Activated naive CD4-positive, alpha-beta T cell treated with anti-CD3 and anti-CD28 coated beads, Interleukin-2, amount 50 U/mL, for 24 hours (primary cell): Measurements from ENCODE around the gene ADGRD1.

Source experiments
- H3K27ac Mint-ChIP-seq: one replicate; pipeline ENCODE4 v1.8.0; 2021; ENCODE audit warnings: mild to moderate bottlenecking, mixed read lengths
- H3K27me3 Mint-ChIP-seq: one replicate; pipeline ENCODE4 v1.8.0; 2021; ENCODE audit warnings: mixed read lengths
- H3K36me3 Mint-ChIP-seq: one replicate; pipeline ENCODE4 v1.8.0; 2021; ENCODE audit warnings: mixed read lengths
- H3K4me1 Mint-ChIP-seq: one replicate; pipeline ENCODE4 v1.8.0; 2021; ENCODE audit warnings: mixed read lengths
- H3K4me3 Mint-ChIP-seq: one replicate; pipeline ENCODE4 v1.8.0; 2021; ENCODE audit warnings: mild to moderate bottlenecking, mixed read lengths
- H3K9me3 Mint-ChIP-seq: one replicate; pipeline ENCODE4 v1.8.0; 2021; ENCODE audit warnings: mixed read lengths

ADGRD1 gene

DNA sequence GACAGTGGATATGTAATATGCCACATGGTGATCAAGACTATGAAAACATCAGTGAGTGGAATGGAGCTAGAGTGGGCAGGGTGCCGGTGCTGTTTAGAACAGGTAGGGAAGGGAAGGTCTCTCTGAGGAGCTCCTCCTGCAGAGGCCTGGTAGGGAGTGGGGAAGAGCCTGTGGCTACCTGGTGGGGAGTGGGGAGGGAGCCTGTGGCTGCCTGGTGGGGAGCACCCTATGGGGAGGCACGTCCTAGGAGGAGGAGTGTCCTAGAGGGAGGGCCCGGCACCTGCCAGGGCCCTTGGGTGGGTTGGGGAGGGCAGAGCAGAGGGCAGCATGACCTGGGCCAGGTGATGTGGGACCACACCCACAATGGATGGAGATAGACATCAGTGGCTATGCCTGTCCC lies 122.6 kb downstream of the ADGRD1 start:
- Mint-ChIP-seq H3K27ac (no peak overlapping the region), H3K27me3 (peaks cover 2% of the 10 kb centered on the region), H3K4me3 (no peak overlapping the region), H3K36me3 (no peaks in the 10 kb centered on the region), H3K9me3 (no peaks in the 10 kb centered on the region), H3K4me1 (no peaks in the 10 kb centered on the region)

DNA sequence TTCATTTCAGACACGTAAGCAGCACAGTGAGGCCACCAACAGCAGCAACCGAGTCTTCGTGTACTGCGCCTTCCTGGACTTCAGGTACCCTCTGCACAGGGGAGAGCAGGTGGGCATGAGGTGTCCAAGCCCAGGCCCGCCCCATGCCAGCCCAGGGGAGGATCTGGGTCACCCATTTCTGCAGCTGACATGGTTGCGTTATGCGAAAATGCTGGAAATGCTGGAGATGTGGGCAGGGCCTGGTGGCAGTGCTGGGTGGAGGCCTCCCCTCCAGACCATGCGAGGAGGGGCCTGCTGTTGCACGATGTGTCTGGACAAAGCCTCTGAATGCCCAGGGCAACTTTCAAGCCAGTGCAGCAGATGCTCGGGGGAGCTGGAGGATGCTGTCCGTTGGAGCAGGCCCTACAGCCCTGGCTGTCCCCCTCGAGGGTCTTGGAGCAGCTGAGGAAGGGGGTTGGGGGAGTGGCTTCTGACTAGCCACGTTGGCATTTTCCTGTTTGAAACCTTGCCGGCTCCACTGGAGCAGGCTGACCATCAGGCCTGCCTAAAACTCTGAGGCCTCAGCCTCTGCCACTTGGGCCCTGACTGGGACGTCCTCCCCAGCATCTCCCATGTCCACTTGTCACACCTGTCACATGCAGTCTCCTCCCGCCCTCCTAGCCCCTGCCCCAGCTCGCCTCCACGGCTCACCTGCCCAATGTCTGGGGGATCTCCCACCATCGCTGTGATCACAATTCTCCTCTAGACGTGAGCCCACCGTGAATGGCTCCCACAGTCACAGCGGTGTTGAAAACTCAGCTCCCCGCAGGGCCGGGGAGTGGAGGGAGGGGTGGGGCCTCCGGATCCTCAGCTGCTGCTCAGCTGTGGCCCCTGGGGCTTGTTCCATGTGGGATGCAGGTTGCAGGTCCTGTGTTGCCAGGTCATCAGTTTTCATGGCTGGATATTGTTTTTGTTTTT lies 123.4 kb downstream of the ADGRD1 start:
- Mint-ChIP-seq H3K9me3 (no peaks in the 10 kb centered on the region), H3K27me3 (peaks cover 2% of the 10 kb centered on the region), H3K36me3 (no peaks in the 10 kb centered on the region), H3K4me1 (no peaks in the 10 kb centered on the region), H3K27ac (no peak overlapping the region), H3K4me3 (no peak overlapping the region)

DNA sequence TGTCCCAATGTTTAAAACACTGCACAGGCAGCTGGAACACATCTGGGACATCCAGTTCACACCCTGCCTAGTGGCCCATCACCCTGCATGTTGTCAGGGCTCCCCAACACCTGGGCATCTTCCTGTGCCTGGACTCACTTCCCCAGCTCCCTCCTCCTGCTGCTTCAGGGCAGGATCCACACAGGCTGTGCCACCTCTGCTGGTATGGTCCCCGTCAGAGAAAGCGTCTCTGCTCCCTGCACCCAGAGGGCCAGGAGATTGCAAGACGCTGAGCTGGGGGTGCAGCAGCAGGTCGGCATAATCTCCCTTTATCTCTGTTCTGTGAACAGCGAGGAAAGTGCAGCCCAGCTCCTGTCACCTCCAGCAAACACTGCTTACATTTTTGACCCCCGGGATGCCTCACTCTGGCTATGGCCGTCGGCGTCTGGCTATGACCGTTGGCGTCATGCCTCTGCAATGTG lies 124.3 kb downstream of the ADGRD1 start:
- H3K27ac Mint-ChIP-seq: no peak overlapping the region
- no peak overlapping the region for H3K4me3 Mint-ChIP-seq
- no peaks in the 10 kb centered on the region for H3K9me3 Mint-ChIP-seq
- no peaks in the 10 kb centered on the region for H3K4me1 Mint-ChIP-seq
- no peaks in the 10 kb centered on the region for H3K36me3 Mint-ChIP-seq
- peaks cover 4% of the 10 kb centered on the region for H3K27me3 Mint-ChIP-seq

DNA sequence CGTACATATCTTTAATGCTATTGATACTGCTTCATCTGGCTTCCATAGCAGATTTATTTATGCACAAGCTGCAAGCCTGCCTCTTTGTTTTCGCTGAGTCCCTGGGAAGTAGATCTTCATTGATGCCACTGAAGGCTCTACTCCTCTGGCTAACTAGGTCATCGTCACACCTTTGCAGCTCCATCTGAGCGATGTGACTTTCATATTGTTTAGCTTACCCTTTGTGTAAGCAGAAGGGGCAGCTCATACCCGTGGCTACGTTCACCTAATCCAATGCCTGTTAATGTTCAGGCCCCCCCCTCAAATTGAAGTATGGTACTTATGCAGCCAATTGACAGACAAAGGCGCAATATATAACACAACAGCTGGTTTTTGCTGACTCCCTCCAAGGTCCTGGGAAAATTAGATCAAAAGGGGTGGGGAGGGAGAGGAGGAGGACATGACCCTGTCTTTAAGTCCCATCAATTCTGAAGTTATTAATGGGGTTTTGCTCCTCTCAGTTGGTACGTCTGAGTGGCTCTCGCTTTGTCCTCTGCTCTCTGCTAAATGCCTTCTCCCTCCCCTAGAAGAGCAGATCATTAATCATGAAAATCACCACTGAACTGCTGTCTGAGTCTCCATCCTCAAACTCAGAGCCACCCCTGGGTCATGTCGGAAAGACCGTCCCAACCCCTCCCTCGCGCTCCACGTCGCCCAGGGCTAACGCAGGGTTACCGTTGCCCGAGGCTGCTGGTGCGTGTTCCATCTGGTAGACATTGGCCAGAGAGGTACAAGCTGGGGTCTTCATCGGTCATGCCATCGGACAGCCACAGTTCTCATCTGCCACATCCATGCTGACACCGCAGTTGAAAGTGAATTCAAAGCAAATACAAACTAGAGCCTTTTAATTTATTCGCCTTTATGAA lies 128.8 kb downstream of the ADGRD1 start:
- peaks cover 6% of the 10 kb centered on the region for H3K27me3 Mint-ChIP-seq
- H3K27ac Mint-ChIP-seq: no peak overlapping the region
- no peaks in the 10 kb centered on the region for H3K9me3 Mint-ChIP-seq
- no peaks in the 10 kb centered on the region for H3K4me1 Mint-ChIP-seq
- H3K4me3 Mint-ChIP-seq: no peak overlapping the region
- no peaks in the 10 kb centered on the region for H3K36me3 Mint-ChIP-seq

DNA sequence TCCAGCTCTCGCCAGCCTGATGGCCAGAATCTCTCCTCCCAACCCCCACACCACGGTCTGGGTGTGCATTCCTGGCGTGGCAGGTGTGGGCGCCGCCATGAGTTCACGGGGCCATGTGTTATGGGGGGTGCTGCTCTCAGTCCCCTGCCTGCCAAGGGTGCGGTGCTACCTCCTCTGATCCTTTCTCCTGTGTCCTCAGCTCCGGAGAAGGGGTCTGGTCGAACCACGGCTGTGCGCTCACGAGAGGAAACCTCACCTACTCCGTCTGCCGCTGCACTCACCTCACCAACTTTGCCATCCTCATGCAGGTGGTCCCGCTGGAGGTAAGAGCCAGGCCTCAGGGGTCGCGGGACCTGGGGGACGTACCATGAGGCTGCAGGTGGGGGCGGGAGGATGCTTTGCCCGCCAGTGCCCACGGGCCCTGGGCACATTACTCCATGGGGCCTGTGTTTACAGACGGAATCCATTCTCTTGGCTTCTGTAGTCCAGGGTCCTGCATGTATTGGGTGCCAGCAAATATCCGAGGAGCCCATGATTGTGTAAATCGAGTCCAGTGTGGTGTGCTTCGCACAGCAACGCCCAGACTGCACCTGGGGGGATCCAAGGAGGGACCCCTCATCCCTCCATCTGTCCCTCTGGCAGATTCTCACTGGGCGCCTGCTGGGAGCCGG lies 130.8 kb downstream of the ADGRD1 start:
- no peaks in the 10 kb centered on the region for H3K4me1 Mint-ChIP-seq
- H3K4me3 Mint-ChIP-seq: no peak overlapping the region
- no peak overlapping the region for H3K27ac Mint-ChIP-seq
- no peaks in the 10 kb centered on the region for H3K9me3 Mint-ChIP-seq
- peaks cover 4% of the 10 kb centered on the region for H3K27me3 Mint-ChIP-seq
- no peaks in the 10 kb centered on the region for H3K36me3 Mint-ChIP-seq

DNA sequence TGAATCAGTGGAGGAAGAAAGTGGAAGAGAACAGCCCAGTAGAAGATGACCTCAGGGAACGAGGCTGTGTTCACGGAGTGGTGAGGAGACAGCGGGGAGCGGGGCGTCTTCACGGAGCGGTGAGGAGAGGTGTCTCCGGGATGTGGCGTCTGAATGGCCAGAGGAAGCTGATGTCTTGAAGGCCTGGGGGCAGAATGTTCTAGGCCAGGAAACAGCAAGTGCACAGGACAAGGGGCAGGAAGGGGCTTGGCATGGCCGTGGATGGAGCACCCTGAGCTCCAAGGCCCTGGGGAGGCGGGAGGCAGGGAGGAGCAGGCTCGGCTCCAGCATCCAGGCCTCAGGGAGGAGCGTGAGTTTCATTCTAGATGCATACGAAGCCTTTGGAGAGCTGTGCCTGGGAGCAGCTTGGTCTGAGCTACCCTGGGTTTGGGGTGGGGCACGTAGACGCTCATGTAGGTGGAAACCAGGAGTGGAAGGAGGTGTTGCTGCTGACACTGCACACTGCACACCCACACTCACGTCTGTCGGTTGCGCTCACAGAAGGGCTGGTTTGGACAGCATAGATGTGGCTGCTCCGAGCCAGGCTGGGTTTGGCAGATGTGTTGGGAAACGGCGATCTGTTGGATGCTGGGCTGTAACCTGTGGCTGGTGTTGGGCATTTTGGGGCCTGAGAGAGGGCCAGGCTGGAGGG lies 131.6 kb downstream of the ADGRD1 start:
- H3K4me1 Mint-ChIP-seq: no peaks in the 10 kb centered on the region

DNA sequence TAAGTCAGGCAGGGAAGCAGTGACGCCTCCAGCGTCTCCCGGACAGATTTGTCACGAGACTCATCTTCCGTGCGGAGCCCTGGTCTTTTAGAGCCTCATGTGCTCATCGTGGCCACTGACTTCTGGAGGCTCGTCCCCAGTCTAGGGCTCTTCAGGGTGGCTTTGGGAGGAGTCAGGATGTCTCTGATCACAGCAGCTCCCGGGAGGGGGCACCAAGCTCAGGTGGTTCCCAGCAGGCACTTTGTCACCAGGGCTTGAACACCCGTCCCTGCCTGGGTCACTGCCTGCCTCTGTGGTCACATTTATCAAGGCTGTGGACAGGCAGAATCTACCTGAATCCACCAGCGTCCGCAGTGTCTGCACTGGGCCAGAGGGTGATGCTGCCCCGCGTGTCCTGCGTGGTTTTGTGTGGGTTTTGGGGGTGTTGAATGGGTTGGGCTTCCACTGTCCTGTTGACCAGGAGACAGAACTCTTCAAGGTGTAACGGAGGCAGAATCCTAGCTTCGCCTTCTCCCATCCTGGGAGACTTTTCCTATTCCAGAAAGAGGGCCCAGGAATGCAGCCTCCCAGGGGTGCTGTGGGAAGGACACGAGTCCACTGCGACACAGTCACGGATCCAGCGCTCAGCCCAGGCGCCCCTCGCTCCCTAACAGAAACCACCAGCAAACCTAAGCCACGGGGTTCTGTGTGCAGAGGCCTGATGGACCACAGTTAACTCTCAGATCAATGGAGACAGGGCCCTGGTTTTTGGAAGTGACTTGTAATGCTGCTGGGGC lies 132.3 kb downstream of the ADGRD1 start:
- Mint-ChIP-seq H3K27ac (no peak overlapping the region), H3K36me3 (no peaks in the 10 kb centered on the region), H3K9me3 (no peaks in the 10 kb centered on the region), H3K4me1 (no peaks in the 10 kb centered on the region), H3K4me3 (no peak overlapping the region), H3K27me3 (peaks cover 4% of the 10 kb centered on the region)

More for the DNA sequence above, 131.6 kb downstream of the ADGRD1 start:
- H3K4me3 Mint-ChIP-seq: no peak overlapping the region
- peaks cover 4% of the 10 kb centered on the region for H3K27me3 Mint-ChIP-seq
- no peak overlapping the region for H3K27ac Mint-ChIP-seq
- H3K9me3 Mint-ChIP-seq: no peaks in the 10 kb centered on the region
- H3K36me3 Mint-ChIP-seq: no peaks in the 10 kb centered on the region

DNA sequence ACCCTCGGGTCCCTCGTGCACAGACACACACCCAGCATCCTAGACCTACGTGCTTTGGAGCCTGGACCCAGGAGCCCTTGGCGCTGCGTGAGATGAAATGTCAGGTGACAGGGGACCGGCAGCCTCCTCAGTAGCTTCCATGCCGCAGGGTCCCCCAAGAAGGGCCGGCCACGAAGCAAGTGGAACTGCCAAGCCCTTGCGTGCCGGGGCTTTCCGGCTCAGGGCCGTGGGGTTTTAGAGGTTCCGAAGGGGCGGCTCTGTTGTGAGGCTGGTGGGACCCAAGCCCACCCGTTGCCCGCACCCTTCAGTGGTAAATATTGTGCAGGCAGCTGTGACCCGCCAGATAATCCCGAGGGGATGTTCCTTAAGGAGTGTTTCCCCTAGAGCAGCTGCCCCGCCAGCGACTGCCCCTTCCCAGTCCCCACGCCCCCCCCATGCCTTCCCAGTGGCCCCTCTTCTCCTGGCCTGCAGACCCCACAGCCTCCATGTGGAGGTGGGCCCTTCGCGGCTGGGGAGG lies 133.7 kb downstream of the ADGRD1 start:
- Mint-ChIP-seq H3K27me3 (peaks cover 4% of the 10 kb centered on the region), H3K4me3 (no peak overlapping the region), H3K27ac (no peak overlapping the region), H3K36me3 (no peaks in the 10 kb centered on the region), H3K9me3 (no peaks in the 10 kb centered on the region), H3K4me1 (no peaks in the 10 kb centered on the region)

DNA sequence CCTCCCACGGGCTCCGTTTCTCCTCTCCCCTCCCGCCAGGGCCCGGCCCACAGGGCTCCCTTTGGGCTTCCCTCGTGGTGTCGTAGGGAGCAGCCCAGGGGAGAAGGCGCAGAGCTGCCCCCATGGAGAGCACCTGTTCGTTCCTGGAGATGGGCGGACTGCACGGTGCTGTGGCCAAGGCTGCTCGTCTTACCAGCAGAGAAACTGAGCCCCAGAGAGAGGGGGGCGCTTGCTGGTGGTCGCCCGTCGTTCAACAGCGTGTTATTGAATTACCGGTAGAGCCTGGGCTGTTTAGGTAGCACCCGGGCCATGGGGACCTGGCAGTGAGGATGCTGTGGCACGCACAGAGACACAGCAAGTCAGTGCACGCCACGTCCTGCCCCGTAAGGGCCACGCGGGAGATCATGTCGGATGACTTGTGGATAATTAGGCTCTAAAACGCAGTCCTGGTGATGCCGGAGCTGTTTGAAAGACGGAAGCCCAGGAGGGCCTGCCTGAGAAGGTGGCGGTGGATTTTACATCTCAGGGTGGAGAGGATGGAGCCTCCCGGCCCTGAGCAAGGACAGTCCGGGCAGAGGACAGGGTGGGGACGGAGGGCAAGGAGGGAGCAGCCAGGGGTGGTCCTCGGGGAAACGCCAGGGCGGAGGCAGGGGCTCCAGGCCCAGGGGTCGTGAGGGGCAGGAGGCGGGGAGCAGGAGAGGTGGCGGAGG lies 134.4 kb downstream of the ADGRD1 start:
- peaks cover 2% of the 10 kb centered on the region for H3K27me3 Mint-ChIP-seq
- H3K4me3 Mint-ChIP-seq: no peak overlapping the region
- peaks cover 3% of the 10 kb centered on the region for H3K4me1 Mint-ChIP-seq
- no peaks in the 10 kb centered on the region for H3K9me3 Mint-ChIP-seq
- no peaks in the 10 kb centered on the region for H3K36me3 Mint-ChIP-seq
- H3K27ac Mint-ChIP-seq: no peak overlapping the region

DNA sequence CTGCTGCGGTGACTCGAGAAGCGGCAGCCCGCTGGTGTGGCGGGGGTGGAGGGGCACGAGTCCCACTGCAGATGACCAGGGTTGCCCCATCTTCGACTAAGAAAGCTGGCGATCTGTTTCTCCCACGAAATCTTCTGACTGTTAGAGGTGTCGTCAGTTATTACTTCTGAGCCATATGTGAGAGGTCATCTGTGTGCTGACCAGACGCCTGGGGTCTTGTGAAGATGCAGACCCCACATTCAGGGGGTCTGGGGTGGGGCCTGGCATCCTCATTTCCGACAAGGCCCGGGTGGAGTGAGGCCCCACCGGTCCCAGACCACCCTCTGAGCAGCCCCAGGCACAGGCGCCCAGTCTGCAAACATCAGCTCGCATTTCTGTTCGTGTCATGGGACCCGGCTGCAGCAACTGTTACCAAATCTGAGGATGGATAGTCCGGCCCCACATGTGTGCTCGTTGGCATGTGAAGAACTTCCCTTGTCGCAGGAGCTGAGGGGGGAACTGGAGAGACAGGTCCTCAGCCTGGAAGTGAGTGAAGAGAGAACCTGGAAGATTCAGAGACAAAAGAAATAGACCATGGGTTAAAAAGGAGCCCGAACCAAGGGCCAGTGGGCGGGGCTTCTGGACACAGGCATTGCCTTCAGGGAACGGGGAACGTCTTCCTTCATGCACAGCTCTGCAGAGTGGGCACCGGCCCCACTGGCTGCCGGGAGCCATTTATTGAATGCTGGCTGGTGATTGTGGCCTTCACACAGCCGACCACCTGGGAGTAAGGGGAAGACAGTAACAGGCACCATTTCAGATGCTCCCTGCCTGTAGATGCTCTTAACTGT lies 135.2 kb downstream of the ADGRD1 start:
- Mint-ChIP-seq H3K4me3 (no peak overlapping the region), H3K27ac (no peak overlapping the region)

DNA sequence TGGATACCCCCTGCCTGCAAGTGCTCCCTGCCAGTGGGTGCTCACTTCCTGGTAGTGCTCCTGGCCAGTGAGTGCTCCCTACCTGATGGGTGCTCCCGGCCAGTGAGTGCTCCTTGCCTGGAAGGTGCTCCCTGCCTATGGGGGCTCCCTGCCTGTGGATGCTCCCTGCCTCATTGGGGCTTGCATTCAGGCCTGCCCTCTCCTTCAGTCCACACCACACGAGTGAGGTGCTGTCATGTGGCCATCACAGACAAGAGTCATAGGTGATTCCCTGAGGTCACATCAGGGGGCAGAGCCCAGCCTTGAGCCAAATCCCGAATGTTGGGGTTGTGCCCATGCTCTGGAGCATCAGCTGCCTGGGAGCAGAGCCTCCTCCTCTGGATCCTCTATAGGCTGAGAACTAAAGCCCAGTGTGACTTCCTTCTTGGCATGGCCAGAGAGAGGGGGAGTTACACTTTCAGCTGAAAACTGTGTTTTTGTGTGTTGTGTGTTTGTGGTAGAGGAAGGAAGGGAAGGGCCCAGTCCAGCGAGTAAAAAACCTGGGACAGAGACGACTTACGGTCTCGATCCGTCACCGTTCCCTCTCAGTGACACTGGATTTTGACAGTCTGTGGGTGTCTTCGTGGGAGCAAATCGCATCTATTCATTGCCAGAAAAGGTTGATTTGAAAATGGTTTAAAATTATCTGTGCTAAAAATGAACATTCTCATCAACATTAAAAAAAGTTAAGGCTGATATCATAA lies 136.0 kb downstream of the ADGRD1 start:
- Mint-ChIP-seq H3K9me3 (no peaks in the 10 kb centered on the region), H3K4me3 (no peak overlapping the region), H3K27me3 (no peaks in the 10 kb centered on the region), H3K27ac (no peak overlapping the region), H3K36me3 (no peaks in the 10 kb centered on the region), H3K4me1 (peaks cover 4% of the 10 kb centered on the region)

More for the DNA sequence above, 135.2 kb downstream of the ADGRD1 start:
- Mint-ChIP-seq H3K9me3 (no peaks in the 10 kb centered on the region), H3K27me3 (no peaks in the 10 kb centered on the region), H3K4me1 (peaks cover 4% of the 10 kb centered on the region), H3K36me3 (no peaks in the 10 kb centered on the region)

DNA sequence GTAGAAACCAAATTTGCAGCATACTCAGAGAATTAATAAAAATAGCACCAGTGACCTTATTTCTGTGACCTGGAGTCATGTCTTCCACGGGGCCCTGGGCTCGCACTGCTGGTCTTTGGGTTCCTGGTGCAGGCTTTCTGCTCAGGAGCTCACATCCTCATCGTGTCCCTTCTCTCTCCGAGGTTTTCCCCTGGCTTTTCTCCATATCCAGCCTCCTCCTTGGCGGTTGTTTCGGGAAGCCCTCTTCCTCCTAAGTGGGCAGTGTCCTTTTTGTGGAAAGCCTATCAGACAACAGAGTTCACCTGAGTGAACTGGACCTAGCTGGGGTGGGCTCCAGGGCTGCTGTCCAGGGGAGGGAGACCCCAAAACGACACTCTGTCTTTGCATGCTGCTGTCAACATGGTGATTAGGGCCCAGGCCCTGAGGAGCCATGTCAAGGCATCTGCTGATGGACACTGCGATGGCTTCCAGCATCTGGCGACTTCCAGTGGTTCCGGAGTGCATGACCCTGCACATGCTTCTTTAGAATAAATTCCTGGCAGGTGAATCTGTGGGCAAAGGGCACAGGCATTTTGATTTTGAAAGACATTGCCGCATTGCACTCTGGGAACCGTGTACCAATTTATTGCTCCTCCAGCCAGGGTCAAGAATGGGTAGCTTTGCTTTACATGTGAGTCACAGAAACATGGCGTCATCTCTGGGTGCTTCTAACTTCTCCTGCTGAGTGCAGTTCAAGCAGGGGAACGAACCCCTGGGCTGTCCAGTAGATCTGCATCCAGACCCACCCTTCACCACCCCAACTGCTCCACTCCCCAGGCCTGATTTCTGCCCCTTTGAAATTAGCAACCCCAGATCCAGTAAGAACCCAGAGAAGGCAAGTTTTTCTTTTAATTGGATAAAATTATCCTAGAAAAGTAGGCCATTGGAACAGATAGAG lies 136.8 kb downstream of the ADGRD1 start:
- H3K27ac Mint-ChIP-seq: no peak overlapping the region

More for the DNA sequence above, 136.8 kb downstream of the ADGRD1 start:
- Mint-ChIP-seq H3K4me1 (peaks cover 4% of the 10 kb centered on the region), H3K4me3 (no peak overlapping the region), H3K36me3 (no peaks in the 10 kb centered on the region), H3K9me3 (no peaks in the 10 kb centered on the region), H3K27me3 (no peaks in the 10 kb centered on the region)
